WERI-Rb-1 (cell line): Measurements from ENCODE around the gene HOXB4.

Experiments
- DNase-seq: peaks from one replicate; pipeline ENCODE4 v3.0.0-alpha.2; 2020
- H3K27ac ChIP-seq: fragments of 250-450 bp; sonication (Bioruptor Pico); 2 replicates; pipeline ENCODE4 v1.5.1; 2020; ENCODE audit warnings: mild to moderate bottlenecking, moderate library complexity
- H3K27me3 ChIP-seq: fragments of 250-450 bp; sonication (Bioruptor Pico); 2 replicates; pipeline ENCODE4 v1.5.1; 2021; ENCODE audit warnings: mild to moderate bottlenecking, low read depth, moderate library complexity; ENCODE audit not compliant: insufficient read depth, severe bottlenecking
- H3K36me3 ChIP-seq: fragments of 250-450 bp; sonication (Bioruptor Pico); 2 replicates; pipeline ENCODE4 v1.5.1; 2020; ENCODE audit warnings: mild to moderate bottlenecking, moderate library complexity
- H3K4me3 ChIP-seq: 2 replicates; pipeline ENCODE4 v1.5.1; 2011; ENCODE audit warnings: low read depth, mild to moderate bottlenecking, control low read depth, low read length
- H3K9me3 ChIP-seq: fragments of 250-450 bp; sonication (Bioruptor Pico); 2 replicates; pipeline ENCODE4 v1.5.1; 2021; ENCODE audit warnings: mild to moderate bottlenecking, moderate library complexity; ENCODE audit not compliant: severe bottlenecking
- TF ChIP-seq, protein P1 (sequence below): IDR thresholded peaks from 2 replicates; pipeline ENCODE4 v1.5.1; 2011; ENCODE audit warnings: low read depth, mild to moderate bottlenecking, control low read depth, inconsistent platforms, low read length

The HOXB4 gene

GRCh38 chr17:48526608-48527546 lies 51.3 kb downstream of the HOXB4 start:
- TF ChIP-seq, protein P1, sequence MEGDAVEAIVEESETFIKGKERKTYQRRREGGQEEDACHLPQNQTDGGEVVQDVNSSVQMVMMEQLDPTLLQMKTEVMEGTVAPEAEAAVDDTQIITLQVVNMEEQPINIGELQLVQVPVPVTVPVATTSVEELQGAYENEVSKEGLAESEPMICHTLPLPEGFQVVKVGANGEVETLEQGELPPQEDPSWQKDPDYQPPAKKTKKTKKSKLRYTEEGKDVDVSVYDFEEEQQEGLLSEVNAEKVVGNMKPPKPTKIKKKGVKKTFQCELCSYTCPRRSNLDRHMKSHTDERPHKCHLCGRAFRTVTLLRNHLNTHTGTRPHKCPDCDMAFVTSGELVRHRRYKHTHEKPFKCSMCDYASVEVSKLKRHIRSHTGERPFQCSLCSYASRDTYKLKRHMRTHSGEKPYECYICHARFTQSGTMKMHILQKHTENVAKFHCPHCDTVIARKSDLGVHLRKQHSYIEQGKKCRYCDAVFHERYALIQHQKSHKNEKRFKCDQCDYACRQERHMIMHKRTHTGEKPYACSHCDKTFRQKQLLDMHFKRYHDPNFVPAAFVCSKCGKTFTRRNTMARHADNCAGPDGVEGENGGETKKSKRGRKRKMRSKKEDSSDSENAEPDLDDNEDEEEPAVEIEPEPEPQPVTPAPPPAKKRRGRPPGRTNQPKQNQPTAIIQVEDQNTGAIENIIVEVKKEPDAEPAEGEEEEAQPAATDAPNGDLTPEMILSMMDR = no peak
- DNase-seq = no peak
- no peaks in the 10 kb centered on the region for H3K36me3 ChIP-seq
- H3K9me3 ChIP-seq = peaks cover 14% of the 10 kb centered on the region
- no peak overlapping the region for H3K27ac ChIP-seq
- peaks cover 98% of the 10 kb centered on the region for H3K27me3 ChIP-seq
- no peak overlapping the region for H3K4me3 ChIP-seq
